AG10803 (cell line): ENCODE measurements around the gene HEPN1.
A peak's percentile ranks its signal among the peaks of the same experiment; 100 is the strongest.

Experiments used
- DNase-seq: peaks from one replicate; pipeline ENCODE4 v3.0.0; 2010; ENCODE audit warnings: low read depth
- H3K4me3 ChIP-seq: 2 replicates; pipeline ENCODE4 v1.5.1; 2011; ENCODE audit warnings: mild to moderate bottlenecking, low read length, control low read depth
- CTCF ChIP-seq: conservative IDR thresholded peaks from 2 replicates; pipeline ENCODE4 v1.5.1; 2011; ENCODE audit warnings: mild to moderate bottlenecking, low read length, control low read depth, inconsistent platforms

HEPN1 gene

GRCh38 chr11:124942466-124943253, 23.6 kb downstream of the HEPN1 start:
- no peak for TF ChIP-seq CTCF
- no peak overlapping the region for H3K4me3 ChIP-seq
- no peak for DNase-seq

- H3K4me3 ChIP-seq = no peak overlapping the region
- no peak; the same call in 1 of the 2 replicates for TF ChIP-seq CTCF
- no peak for DNase-seq
Measured at GRCh38 chr11:124943254-124943616, 24.2 kb downstream of the HEPN1 start.

- DNase-seq = no peak
- H3K4me3 ChIP-seq = no peak overlapping the region
- TF ChIP-seq CTCF = no peak
Measured at GRCh38 chr11:124943741-124944140, 24.7 kb downstream of the HEPN1 start.

GRCh38 chr11:124944565-124944964, 25.5 kb downstream of the HEPN1 start:
- no peak for TF ChIP-seq CTCF
- DNase-seq = no peak
- H3K4me3 ChIP-seq = no peak overlapping the region

- TF ChIP-seq CTCF = no peak
- no peak for DNase-seq
- H3K4me3 ChIP-seq = no peak overlapping the region
Measured at GRCh38 chr11:124945826-124946225, 26.8 kb downstream of the HEPN1 start.

GRCh38 chr11:124946735-124947141, 27.7 kb downstream of the HEPN1 start:
- peak; percentile 68 for DNase-seq
- H3K4me3 ChIP-seq = no peak overlapping the region
- no peak for TF ChIP-seq CTCF

- no peak for TF ChIP-seq CTCF
- no peak overlapping the region for H3K4me3 ChIP-seq
- DNase-seq = no peak
Measured at GRCh38 chr11:124950601-124951330, 31.7 kb downstream of the HEPN1 start.
